CD4-positive, alpha-beta T cell treated with Interleukin-17A for 1 hour (primary cell): ENCODE measurements around the gene ADAMTS7.
"Not testable (repeated sequence)": the region's sequence is repeated elsewhere in the genome, so short reads cannot be mapped to it uniquely, and the experiment has no call there.

Source experiments
- DNase-seq: peaks from one replicate; pipeline ENCODE4 v3.0.0-alpha.2; 2020

ADAMTS7 gene

GRCh38 chr15:78752492-78753358, 58.5 kb downstream of the ADAMTS7 start:
- DNase-seq, result no peak

- DNase-seq, result no peak
These were observed 59.7 kb downstream of the ADAMTS7 start for GRCh38 chr15:78751602-78751979.

GRCh38 chr15:78750974-78751601, 60.2 kb downstream of the ADAMTS7 start:
- peak; percentile 90 for DNase-seq

- DNase-seq, result no peak
These were observed 60.7 kb downstream of the ADAMTS7 start for GRCh38 chr15:78750566-78750965.

GRCh38 chr15:78749831-78750230, 61.4 kb downstream of the ADAMTS7 start:
- no peak for DNase-seq

GRCh38 chr15:78747877-78748276, 63.4 kb downstream of the ADAMTS7 start:
- DNase-seq, result not testable (repeated sequence)

- DNase-seq, result not testable (repeated sequence)
These were observed 69.6 kb downstream of the ADAMTS7 start for GRCh38 chr15:78741674-78742073.

- no peak for DNase-seq
These were observed 70.4 kb downstream of the ADAMTS7 start for GRCh38 chr15:78740904-78741274.

- peak; percentile 23 for DNase-seq
These were observed 71.0 kb downstream of the ADAMTS7 start for GRCh38 chr15:78739996-78740903.

- no peak for DNase-seq
These were observed 72.1 kb downstream of the ADAMTS7 start for GRCh38 chr15:78739206-78739605.

GRCh38 chr15:78737931-78738558, 73.2 kb downstream of the ADAMTS7 start:
- not testable (repeated sequence) for DNase-seq

- no peak for DNase-seq
These were observed 74.0 kb downstream of the ADAMTS7 start for GRCh38 chr15:78737187-78737820.

GRCh38 chr15:78736286-78736685, 75.0 kb downstream of the ADAMTS7 start:
- not testable (repeated sequence) for DNase-seq

- no peak for DNase-seq
These were observed 76.7 kb downstream of the ADAMTS7 start for GRCh38 chr15:78734451-78735064.

- DNase-seq, result no peak
These were observed 78.6 kb downstream of the ADAMTS7 start for GRCh38 chr15:78732634-78733033.

- DNase-seq, result no peak
These were observed 80.3 kb downstream of the ADAMTS7 start for GRCh38 chr15:78730955-78731354.

- not testable (repeated sequence) for DNase-seq
These were observed 82.8 kb downstream of the ADAMTS7 start for GRCh38 chr15:78728427-78728826.

GRCh38 chr15:78727561-78727960, 83.7 kb downstream of the ADAMTS7 start:
- DNase-seq, result no peak

- DNase-seq, result peak; percentile 12
These were observed 84.3 kb downstream of the ADAMTS7 start for GRCh38 chr15:78726870-78727551.

GRCh38 chr15:78719819-78720450, 91.3 kb downstream of the ADAMTS7 start:
- DNase-seq, result not testable (repeated sequence)

GRCh38 chr15:78718837-78719236, 92.4 kb downstream of the ADAMTS7 start:
- no peak for DNase-seq
